Measurements from ENCODE around the gene DNAJC1. TPM values are rescaled to one million over a fixed set of nuclear protein-coding genes. Genes with fewer than 3 reads are reported as not detected.

DNAJC1 gene
- total RNA-seq: 10 to 100 TPM; 38.4 to 63.7 (median 50.6) TPM
- 59.0 TPM for total RNA-seq (2013)

- H3K27me3 ChIP-seq (ENCODE audit: control insufficient read depth, insufficient read depth, low read length): no peaks in the 10 kb centered on the region
- H3K27ac Mint-ChIP-seq: peak within 1 kb of the TSS; percentile 85 to 88
- no peaks in the 10 kb centered on the region for H3K36me3 Mint-ChIP-seq
- H3K4me1 Mint-ChIP-seq: peaks cover 37 to 44% of the 10 kb centered on the region in 2 donors
- H3K27ac ChIP-seq (ENCODE audit: low read length): peak within 1 kb of the TSS; percentile 97
- H3K36me3 ChIP-seq (ENCODE audit: control insufficient read depth, insufficient read depth, low read length): no peaks in the 10 kb centered on the region
- peaks cover 0 to 5% of the 10 kb centered on the region in 2 donors for H3K27me3 Mint-ChIP-seq (ENCODE audit: low read depth in 2 of 2)
- no peaks in the 10 kb centered on the region for H3K9me3 Mint-ChIP-seq
- under 1% methylated on average over 83 of the region's 83 CpGs for WGBS (ENCODE audit: insufficient coverage)
- H3K4me1 ChIP-seq (ENCODE audit: control insufficient read depth, insufficient read depth, low read length): peaks cover 4% of the 10 kb centered on the region
- H3K4me3 ChIP-seq (ENCODE audit: low read length): peak within 1 kb of the TSS; percentile 96
- peak within 1 kb of the TSS; percentile 91 for H3K4me3 Mint-ChIP-seq
- no peaks in the 10 kb centered on the region for H3K9me3 ChIP-seq (ENCODE audit: control insufficient read depth, insufficient read depth, low read length)
- DNase-seq (peak; percentile 96 to 98), ATAC-seq (peak; percentile 84 to 96 (median 89))
- TF ChIP-seq CTCF (IDR thresholded peaks at IDR 0.05): peak; percentile 9
- intact Hi-C loops (cut with micrococcal nuclease): loop anchor here (1.0 to 10.0 kb wide), 7 partner anchors 229 to 910 kb away; partner anchors contain the start of genes BMI1 and PIP4K2A
Measured at GRCh38 chr10:22003177-22003963, at the start of gene DNAJC1. DNAJC1 (minus strand) TSS chr10:22003730; CDS start chr10:22003434, 296 bp downstream.

- Histone ChIP-seq H3K36me3 (ENCODE audit: control insufficient read depth, insufficient read depth, low read length) (no peaks in the 10 kb centered on the region), H3K27me3 (ENCODE audit: control insufficient read depth, insufficient read depth, low read length) (no peaks in the 10 kb centered on the region), H3K27ac (ENCODE audit: low read length) (no peak overlapping the region), H3K4me3 (ENCODE audit: low read length) (no peak overlapping the region), H3K4me1 (ENCODE audit: control insufficient read depth, insufficient read depth, low read length) (no peaks in the 10 kb centered on the region), H3K9me3 (ENCODE audit: control insufficient read depth, insufficient read depth, low read length) (no peaks in the 10 kb centered on the region)
- H3K27ac Mint-ChIP-seq: no peak overlapping the region
- H3K36me3 Mint-ChIP-seq: no peaks in the 10 kb centered on the region
- peaks cover 4 to 6% of the 10 kb centered on the region in 2 donors for H3K27me3 Mint-ChIP-seq (ENCODE audit: low read depth in 2 of 2)
- DNase-seq (no peak), ATAC-seq (no peak)
- H3K9me3 Mint-ChIP-seq: no peaks in the 10 kb centered on the region
- no peak overlapping the region for H3K4me3 Mint-ChIP-seq
- no peak for TF ChIP-seq CTCF (IDR thresholded peaks at IDR 0.05)
- 98% methylated on average over 5 of the region's 5 CpGs for WGBS (ENCODE audit: insufficient coverage)
- no peaks in the 10 kb centered on the region for H3K4me1 Mint-ChIP-seq
- intact Hi-C loops (cut with micrococcal nuclease): no loop called here
Measured at GRCh38 chr10:22053048-22053447, 49.5 kb upstream of the DNAJC1 start.

GRCh38 chr10:22049635-22050034, 46.1 kb upstream of the DNAJC1 start:
- TF ChIP-seq CTCF (IDR thresholded peaks at IDR 0.05): no peak
- DNase-seq (no peak), ATAC-seq (no peak)
- H3K9me3 Mint-ChIP-seq: no peaks in the 10 kb centered on the region
- WGBS (ENCODE audit: insufficient coverage): 86% methylated on average over 2 of the region's 3 CpGs
- Histone ChIP-seq H3K4me3 (ENCODE audit: low read length) (no peak overlapping the region), H3K4me1 (ENCODE audit: control insufficient read depth, insufficient read depth, low read length) (no peaks in the 10 kb centered on the region), H3K27ac (ENCODE audit: low read length) (no peak overlapping the region), H3K27me3 (ENCODE audit: control insufficient read depth, insufficient read depth, low read length) (no peaks in the 10 kb centered on the region), H3K36me3 (ENCODE audit: control insufficient read depth, insufficient read depth, low read length) (no peaks in the 10 kb centered on the region), H3K9me3 (ENCODE audit: control insufficient read depth, insufficient read depth, low read length) (no peaks in the 10 kb centered on the region)
- no peaks in the 10 kb centered on the region for H3K4me1 Mint-ChIP-seq
- no peaks in the 10 kb centered on the region for H3K36me3 Mint-ChIP-seq
- intact Hi-C loops (cut with micrococcal nuclease): no loop called here
- no peak overlapping the region for H3K27ac Mint-ChIP-seq
- H3K4me3 Mint-ChIP-seq: no peak overlapping the region
- no peaks in the 10 kb centered on the region for H3K27me3 Mint-ChIP-seq (ENCODE audit: low read depth in 2 of 2)

Measured in natural killer cell (primary cell).